HG02642 (cell line): ENCODE data around the gene GTPBP1.
A peak's percentile ranks its signal among the peaks of the same experiment; 100 is the strongest.

Experiments
- ATAC-seq: cut with Tn5 transposase; IDR thresholded peaks from one replicate; pipeline ENCODE4 v1.9.1; 2021; ENCODE audit warnings: mild to moderate bottlenecking; ENCODE audit not compliant: unreplicated experiment, poor library complexity

GTPBP1 gene

DNA sequence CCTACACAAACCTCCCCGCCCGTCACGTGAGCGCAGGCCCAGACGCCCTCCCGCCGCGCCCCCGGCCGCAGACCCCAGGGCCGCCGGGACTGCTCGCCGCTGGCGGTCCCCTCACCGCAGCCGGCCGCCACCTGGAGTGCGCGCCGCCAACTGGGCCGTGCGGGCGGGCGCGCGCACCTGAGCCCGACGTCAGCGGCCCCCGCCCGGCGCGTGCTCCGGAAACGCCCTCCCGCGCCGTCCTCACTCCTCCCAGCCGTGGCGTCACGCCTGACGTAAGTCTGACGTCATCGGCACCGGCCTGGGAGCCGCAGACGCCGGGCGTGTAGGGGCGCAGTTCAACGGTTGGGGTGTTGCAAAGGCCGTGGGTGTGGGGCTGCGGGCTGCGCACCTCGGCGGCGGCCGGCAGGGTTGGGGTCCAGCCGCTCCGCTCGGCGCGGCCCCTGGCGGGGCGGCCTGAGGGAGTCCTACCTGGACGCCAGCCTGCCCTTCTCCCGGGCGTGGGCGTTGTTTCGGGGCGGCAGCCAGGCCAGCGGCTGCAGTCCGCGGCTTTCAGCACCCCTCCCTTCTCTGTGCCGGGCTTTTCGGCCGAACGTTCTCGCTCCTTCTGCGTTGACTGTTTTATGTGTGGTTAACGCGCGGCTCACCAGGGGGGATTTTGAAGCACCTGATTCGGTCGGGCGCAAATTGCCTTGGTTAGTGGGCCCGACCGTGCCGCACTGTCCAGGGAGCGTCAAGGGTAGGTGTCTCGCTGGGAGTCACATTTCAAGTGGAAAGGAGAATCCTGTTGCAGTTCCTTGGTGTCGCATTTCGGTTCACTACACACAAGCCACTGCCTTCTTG is 4.7 kb upstream of the GTPBP1 start, which contains the start of gene JOSD1:
TSS of gene JOSD1 (minus strand) at position 155 of the 840 bp plus-strand sequence. CDS start 956 bp downstream, outside the sequence.
- peak; percentile 46 for ATAC-seq

DNA sequence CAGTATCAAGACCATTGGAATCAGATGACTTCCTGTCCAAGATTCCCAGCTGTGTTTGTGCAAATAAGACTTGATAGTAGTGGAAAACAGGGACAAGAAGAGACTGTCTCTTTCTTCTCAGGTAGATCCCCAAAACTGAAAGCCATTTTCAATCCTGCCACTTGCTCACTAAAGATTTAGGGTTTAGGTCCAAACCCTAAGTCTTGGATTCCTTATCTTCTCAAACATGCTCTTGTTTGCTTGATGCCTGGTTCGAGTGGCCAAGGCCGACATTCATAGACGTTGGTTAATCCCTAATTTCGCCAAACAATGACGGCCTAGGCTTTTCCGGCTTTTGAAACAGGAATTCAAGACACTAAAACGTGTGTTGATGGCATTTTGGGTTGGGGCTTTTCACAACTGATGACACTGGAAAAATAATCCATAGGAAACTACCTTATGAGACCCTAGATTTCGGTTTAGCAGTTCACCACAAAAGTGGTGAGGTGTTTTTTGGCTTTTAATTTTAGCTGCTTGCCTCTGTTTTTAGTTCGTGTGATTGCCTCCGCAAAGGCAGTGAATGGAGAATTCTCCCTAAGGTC is 1.0 kb upstream of the GTPBP1 start:
- ATAC-seq: no peak

DNA sequence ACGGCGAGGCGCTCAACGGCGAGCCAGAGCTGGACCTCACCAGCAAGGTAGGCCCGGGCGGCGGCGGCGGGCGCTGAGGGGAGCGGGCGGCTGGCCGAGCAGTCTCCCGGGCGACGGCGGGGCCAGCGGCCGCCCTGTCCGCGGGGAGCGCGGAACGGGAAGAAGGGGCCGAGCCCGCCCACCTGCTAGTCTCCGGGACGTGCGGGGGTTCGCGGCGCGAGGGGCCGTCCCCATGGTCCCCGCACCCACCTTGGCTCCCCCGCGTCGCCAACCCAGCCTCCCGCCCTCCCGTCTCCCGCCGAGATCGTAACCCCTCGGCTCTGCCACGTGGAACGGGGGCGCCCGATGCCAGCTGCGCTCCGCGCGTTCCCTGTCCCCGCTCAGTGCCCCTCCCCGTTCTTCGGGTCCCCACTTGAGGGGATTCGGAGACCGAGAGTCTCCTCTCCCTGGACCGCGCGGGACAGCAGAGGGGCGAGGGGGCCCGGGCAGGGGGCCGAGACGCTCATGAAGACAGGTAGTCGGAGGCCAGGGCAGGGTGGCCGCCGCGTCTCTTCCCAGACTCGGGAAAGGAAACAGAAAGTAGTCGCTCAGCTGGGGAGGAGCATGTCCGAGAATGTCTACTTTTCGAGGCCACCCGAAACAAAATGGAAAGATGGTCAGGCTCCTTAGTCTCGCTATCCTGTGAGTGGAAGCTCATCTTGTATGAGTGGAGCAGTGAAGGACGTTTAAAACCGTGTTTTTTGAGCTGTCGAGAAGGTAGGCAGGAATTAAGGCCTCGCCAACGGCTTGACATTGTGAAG is 557 bp downstream of the GTPBP1 start:
- peak; percentile 10 for ATAC-seq

DNA sequence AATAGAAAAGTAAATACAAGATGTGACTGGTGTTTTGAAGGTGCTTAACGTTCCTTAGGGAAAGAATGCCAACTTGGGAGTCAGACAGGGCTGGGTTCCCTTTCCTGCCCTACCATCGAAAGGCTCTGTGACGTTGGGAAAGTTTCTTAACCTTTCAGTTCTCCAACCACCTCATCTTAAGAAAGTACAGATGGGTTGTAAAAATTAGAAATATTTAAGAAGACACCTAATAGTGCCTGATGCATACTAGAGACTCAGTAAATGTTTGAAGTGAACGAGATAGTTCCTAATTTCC is 1.1 kb downstream of the GTPBP1 start:
- ATAC-seq: no peak

DNA sequence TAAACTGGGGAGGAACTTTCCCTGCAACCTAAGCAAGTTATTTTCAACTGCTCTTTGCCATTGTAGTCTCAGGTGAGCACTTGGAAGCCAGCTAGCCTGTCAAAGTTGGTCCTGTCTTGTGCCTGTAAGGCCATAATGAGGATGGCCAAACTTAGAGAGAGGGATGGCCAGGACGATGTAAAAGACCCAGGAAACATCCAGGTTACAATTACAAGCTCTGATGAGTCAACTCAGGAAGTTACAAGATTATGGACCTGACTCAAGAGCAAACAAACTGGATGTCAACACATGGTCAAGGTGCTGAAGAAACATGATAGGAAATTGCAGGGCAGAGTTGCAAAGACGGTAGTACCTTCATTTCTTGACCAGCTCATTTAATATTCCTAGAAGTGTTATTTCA is 1.6 kb downstream of the GTPBP1 start:
- no peak for ATAC-seq

DNA sequence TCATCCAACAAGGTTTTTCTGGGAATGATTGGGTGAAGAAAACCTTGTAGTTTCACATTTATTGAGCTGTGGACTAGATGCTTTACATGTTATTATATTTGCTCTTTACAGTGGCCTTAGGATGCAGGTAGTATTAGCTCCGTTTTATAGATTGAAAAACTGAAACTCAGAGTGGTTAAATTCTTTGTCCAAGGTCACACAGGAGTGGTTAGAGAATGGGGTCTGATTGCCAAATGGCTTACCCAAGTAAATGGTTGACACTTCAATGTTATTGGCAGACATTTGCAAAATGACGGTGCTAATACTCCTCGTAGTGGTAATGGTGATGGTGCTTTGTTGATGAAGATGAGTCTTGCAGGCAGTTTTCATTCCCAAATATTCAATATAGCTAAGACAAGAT is 2.2 kb downstream of the GTPBP1 start:
- ATAC-seq: no peak

DNA sequence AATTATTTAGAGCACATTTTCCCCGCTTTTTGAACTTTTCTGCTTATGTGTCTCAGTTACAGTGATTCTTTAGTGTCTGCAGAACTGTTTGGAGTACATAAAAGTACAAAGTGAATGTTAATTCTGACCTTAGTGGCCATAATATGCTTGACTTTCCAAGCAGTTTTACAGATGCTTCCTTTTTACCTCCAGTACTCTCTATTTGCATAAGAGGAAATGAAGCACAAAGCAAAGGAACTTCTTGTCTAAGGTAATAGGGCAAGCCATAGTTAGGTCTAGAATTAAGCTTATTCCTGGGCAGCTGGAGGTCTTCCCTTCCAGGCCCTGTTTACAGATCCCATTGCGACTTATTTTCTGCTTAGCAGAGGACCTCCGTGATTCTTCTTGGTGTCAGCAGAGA is 3.6 kb downstream of the GTPBP1 start:
- no peak for ATAC-seq

DNA sequence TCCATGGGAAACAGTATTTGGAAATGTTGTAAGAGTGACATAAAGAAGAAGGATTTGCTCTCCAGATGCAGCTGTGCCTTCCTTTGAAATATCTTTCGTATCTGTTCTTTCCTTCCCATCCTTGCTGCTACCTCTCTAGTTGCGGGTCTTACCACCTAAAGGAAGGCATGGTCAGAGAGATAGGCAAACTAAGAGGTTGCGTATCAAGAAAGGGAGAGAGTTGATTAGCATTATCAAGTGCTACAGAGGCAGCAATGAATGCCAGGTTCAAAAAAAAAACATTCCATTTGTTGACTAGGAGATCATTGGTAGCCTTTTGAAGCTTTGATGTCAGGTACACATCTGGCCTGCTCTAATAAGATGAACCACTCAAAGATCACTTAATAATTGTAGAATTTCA is 4.6 kb downstream of the GTPBP1 start:
- ATAC-seq: no peak

DNA sequence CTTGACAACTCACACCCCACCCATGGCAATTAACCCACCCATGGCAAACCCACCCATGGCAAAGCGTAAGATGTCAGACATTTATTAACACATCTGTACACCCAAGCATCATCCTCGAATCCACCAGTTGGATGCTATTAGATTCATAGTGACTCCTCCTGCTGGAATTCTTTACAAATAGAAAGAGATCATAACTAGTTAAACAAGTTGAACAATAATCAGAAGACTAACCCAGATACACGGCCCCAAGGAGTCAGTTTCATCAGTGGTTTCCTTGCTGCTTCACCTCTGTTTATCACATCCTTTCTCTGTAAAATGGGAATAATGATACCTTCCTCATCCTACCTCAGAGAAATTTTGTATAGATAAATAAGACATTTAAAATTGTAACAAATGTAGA is 5.1 kb downstream of the GTPBP1 start:
- no peak for ATAC-seq

DNA sequence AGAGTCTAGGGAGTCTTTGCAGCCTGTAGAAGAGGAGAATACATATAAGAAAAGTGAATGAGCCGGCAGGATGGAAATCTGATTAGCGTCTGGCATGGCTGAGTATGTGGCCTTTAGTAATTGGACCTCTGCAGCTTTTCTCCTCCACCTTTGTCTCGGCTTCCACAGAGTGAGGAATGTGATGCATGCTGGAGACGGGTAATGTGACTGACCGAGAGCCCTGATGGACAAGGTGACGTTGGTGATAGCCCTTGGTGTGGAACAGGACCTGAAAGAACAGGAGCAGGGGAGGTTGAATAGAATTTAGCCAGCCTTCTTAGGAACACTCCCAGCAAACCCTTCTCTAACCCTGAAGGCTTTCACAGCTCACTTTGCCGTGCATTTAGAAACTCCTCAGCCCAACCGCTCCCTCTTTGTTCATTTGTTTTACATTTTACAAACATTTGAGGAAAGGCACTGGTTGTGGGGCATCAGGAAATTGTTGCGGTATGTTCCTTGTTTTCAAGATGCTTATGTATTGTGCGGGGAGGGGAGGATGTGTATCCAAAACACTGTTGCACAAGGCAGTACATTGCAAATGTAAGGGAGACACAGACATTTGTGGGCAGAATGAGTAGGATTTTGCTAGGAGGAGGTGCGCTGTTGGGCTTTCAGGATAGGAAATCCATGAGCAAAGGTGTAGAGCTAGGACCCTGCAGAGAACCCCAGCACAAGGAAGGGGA is 6.9 kb downstream of the GTPBP1 start:
- ATAC-seq: no peak

DNA sequence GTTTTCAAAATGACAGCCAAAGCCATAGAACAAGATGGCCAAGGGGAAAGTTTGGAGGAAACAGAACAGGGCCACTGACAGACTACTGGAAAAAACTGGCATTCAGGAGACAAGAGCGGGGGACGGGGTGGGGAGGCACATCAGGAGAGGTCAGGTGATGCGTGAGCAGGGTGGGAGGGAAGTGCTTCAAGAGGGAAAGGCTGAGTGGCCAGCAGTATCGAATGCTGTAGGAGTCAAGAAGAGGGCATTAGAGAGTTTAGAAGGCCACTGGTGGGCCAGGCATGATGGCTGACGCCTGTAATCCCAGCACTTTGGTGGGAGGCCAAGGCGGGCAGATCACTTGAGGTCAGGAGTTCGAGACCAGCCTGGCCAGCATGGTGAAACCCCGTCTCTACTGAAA is 8.2 kb downstream of the GTPBP1 start:
- no peak for ATAC-seq

DNA sequence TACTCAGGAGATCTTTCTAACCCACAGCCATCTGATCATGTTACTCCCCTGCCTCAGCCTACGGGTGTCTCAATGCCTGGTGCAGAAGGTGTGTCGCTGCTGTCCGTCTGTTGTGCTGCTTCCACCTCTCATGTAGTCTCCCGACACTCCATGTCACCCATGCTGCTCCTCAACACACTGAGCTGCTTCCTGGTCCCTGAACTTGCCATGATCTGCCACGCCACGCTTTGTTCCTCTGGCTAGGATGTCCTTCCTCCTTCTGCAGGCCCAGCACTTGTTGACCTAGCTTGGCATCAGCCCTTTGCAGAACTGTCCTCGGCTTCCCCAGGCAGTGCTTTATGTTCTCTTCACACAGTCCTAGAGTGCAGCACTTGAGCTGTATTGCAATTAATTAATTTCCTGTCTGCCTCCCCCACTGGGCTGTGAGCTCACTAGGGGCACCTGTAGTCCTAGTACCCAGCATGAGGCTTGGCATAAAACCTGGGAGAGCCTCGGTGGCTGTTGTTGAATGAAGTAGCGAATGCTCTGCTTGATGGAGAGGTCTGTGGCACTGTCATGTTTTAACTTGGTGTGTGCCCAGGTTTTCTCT is 9.5 kb downstream of the GTPBP1 start:
- ATAC-seq: no peak

DNA sequence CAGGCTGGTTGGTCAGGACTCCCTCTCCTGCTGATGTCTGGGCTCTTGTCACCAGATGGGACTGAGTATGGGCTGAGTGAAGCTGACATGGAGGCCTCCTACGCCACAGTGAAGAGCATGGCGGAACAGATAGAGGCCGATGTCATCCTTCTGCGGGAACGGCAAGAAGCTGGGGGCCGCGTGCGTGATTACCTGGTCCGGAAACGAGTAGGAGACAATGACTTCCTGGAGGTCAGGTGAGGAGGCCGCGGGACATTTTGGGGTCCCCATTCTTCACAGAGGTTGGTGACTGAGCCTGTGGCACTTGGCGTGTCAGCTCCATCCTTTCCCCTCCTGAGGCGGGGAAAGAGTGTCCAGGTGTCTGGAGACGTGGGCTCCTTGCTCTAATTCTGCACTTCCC is 10.1 kb downstream of the GTPBP1 start:
- ATAC-seq: no peak

DNA sequence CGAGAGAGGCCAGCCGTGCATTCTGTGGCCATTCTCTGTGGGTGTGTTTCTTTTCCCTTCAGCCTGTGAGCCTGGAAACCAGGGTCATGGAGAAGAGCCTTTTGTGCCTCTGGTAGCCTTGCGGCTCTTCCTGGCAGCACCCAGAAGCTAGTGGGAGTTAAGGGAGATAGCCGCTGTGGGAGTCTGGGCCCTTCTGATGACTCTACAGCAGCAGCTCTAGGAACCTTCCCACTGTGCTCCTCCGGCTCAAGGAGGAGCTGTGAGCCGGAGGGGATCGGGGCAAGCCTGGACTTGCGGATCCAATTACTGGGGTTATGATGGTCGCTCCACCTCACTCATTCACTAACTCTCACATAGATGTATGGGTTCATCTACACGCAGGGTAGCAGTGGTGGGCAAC is 10.5 kb downstream of the GTPBP1 start:
- ATAC-seq: no peak

DNA sequence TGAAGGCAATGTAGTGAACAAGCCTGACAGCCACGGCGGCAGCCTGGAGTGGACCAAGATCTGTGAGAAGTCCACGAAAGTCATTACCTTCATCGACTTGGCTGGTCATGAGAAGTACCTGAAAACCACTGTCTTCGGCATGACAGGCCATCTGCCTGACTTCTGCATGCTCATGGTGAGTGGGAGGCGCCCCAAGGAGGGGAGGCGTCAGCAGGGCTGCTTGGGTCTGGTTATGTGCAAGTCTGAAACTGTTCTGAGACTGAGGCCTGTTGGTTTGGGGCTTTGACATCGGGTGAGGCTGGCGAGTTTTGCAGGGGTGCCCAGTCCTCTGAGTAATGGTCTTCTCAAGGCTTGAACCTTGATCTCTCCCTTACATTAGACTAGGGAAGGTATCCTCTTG is 11.1 kb downstream of the GTPBP1 start:
- no peak for ATAC-seq

DNA sequence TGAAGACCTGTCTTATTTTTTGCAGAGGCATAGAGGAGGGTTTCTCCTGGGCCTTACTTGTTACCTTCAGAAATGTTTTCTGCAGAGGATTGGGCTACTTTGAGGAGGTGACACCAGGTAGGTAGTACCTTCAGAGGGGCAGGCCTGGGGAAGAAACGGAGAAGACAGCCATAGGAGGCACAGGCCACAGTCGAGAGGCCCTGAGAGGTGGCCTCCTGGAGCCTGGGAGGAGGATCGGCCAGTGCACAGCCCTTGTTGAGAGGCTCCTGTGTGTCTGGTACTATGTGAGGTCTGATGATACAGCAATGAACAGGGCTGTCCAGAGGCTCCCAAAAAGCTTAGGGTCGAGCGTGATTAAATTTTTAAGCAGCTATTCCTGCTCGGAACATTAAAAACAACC is 11.5 kb downstream of the GTPBP1 start:
- ATAC-seq: no peak

DNA sequence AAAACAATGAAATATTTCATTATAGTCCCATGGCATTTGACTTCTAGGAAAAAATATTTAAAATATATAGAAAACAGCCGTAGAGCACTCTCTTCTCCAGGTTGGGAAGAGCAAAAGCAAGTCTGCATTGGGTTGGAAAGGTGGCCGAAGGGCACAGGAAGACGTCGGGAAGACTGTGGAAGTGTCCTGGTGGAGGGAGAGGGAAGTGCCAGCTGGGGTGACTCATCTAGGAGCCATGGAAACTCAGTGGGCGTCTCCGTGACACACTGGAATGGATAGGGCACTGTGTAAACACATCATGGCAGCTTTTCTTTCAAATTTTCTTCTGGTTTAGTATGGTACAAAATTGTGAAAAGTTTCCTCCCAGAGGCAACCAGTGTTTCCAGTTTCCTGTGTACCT is 12.7 kb downstream of the GTPBP1 start:
- no peak for ATAC-seq

DNA sequence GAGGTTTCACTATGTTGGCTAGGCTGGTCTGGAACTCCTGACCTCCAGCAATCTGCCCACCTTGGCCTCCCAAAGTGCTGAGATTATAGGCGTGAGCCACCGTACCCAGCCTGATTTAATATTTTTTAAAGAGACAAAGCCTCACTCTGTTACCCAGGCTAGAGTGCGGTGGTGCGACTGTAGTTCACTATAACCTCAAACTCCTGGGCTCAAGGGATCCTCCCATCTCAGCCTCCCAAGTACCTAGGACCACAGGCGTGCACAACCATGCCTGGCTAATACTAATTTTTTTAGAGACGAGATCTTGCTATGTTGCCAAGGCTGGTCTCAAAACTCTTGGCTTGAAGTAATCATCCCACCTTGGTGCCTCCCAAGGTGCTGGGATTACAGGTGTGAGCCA is 13.5 kb downstream of the GTPBP1 start:
- ATAC-seq: no peak

DNA sequence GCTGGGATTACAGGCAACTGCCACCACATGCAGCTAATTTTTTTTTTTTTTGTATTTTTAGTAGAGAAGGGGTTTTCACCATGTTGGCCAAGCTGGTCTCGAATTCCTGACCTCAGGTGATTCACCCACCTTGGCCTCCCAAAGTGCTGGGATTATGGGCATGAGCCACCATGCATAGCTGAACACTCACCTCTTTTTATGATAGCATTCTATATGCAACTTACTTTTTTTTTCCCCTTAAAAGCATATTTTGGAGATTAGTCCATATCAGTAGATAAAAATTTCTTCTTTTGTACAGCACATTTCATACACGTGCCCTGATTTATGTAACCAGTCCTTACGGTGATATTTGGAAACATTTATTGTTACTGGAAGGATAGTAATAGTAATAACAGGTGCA is 14.6 kb downstream of the GTPBP1 start:
- ATAC-seq: no peak

DNA sequence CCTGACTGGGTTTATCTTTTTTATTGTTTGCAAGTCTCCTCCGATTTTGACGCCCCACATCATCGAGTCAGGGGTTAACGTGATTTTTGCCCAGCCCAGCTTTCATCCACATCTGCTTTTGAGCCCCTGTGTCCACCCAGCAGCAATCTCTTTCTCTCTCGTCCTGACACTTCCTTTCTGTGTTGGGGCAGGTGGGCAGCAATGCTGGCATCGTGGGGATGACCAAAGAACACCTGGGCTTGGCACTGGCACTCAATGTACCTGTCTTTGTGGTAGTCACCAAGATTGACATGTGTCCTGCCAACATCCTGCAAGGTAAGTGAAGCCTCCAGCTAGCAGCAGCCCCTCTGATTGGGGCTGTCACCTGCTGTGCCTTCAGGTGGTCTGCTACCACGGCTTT is 15.8 kb downstream of the GTPBP1 start:
- no peak for ATAC-seq
